Mucosa of stomach (tissue), 1 donor: ENCODE measurements around the gene UBE2L6.

Experiments used
- H3K27me3 ChIP-seq: one replicate; pipeline ENCODE4 v1.7.0; 2013; ENCODE audit warnings: mild to moderate bottlenecking, low read length; ENCODE audit not compliant: control insufficient read depth, insufficient read depth
- H3K36me3 ChIP-seq: one replicate; pipeline ENCODE4 v1.7.0; 2013; ENCODE audit warnings: low read length; ENCODE audit not compliant: control insufficient read depth, insufficient read depth
- H3K4me1 ChIP-seq: one replicate; pipeline ENCODE4 v1.7.0; 2013; ENCODE audit warnings: mild to moderate bottlenecking, low read length; ENCODE audit not compliant: control insufficient read depth, insufficient read depth
- H3K4me3 ChIP-seq: one replicate; pipeline ENCODE4 v1.7.0; 2013; ENCODE audit warnings: low read length
- H3K9ac ChIP-seq: one replicate; pipeline ENCODE4 v1.7.0; 2013; ENCODE audit warnings: mild to moderate bottlenecking, low read length, moderate library complexity
- H3K9me3 ChIP-seq: one replicate; pipeline ENCODE4 v1.7.0; 2013; ENCODE audit warnings: mild to moderate bottlenecking, low read length, moderate library complexity; ENCODE audit not compliant: control insufficient read depth
- donor health status: Pancreatic carcinoma.

Gene UBE2L6

GRCh38 chr11:57567515-57568329 lies at the start of gene UBE2L6:
Gene UBE2L6, minus strand, starts transcription at chr11:57567672. Its CDS starts 61 bp downstream, at chr11:57567611.
- no peaks in the 10 kb centered on the region for H3K36me3 ChIP-seq
- H3K27me3 ChIP-seq = no peaks in the 10 kb centered on the region
- H3K4me1 ChIP-seq = peaks cover 16% of the 10 kb centered on the region
- no peaks in the 10 kb centered on the region for H3K9me3 ChIP-seq
- H3K4me3 ChIP-seq = peak within 1 kb of the TSS; percentile 82
- H3K9ac ChIP-seq = peak within 1 kb of the TSS; percentile 76

- no peaks in the 10 kb centered on the region for H3K36me3 ChIP-seq
Measured at GRCh38 chr11:57616595-57616994, 49.1 kb upstream of the UBE2L6 start.

GRCh38 chr11:57615308-57615707 lies 47.8 kb upstream of the UBE2L6 start:
- Histone ChIP-seq H3K4me1 (no peaks in the 10 kb centered on the region), H3K36me3 (no peaks in the 10 kb centered on the region), H3K4me3 (no peak overlapping the region), H3K9ac (no peak overlapping the region), H3K27me3 (no peaks in the 10 kb centered on the region), H3K9me3 (peaks cover 4% of the 10 kb centered on the region)

More at GRCh38 chr11:57616595-57616994, 49.1 kb upstream of the UBE2L6 start:
- Histone ChIP-seq H3K9ac (no peak overlapping the region), H3K27me3 (no peaks in the 10 kb centered on the region), H3K4me1 (no peaks in the 10 kb centered on the region), H3K4me3 (no peak overlapping the region), H3K9me3 (peaks cover 4% of the 10 kb centered on the region)

GRCh38 chr11:57614234-57614772 lies 46.8 kb upstream of the UBE2L6 start:
- Histone ChIP-seq H3K4me3 (no peak overlapping the region), H3K36me3 (no peaks in the 10 kb centered on the region), H3K27me3 (no peaks in the 10 kb centered on the region), H3K4me1 (no peaks in the 10 kb centered on the region), H3K9ac (no peak overlapping the region), H3K9me3 (peaks cover 2% of the 10 kb centered on the region)

GRCh38 chr11:57610170-57610569 lies 42.7 kb upstream of the UBE2L6 start:
- Histone ChIP-seq H3K9ac (no peak overlapping the region), H3K36me3 (no peaks in the 10 kb centered on the region), H3K4me3 (no peak overlapping the region), H3K9me3 (no peaks in the 10 kb centered on the region), H3K4me1 (no peaks in the 10 kb centered on the region), H3K27me3 (no peaks in the 10 kb centered on the region)

GRCh38 chr11:57605028-57605420 lies 37.6 kb upstream of the UBE2L6 start:
- H3K27me3 ChIP-seq = no peaks in the 10 kb centered on the region
- H3K9me3 ChIP-seq = no peaks in the 10 kb centered on the region
- H3K4me1 ChIP-seq = no peaks in the 10 kb centered on the region
- H3K9ac ChIP-seq = no peak overlapping the region
- no peak overlapping the region for H3K4me3 ChIP-seq
- H3K36me3 ChIP-seq = no peaks in the 10 kb centered on the region

GRCh38 chr11:57604296-57605027 lies 37.0 kb upstream of the UBE2L6 start:
- no peaks in the 10 kb centered on the region for H3K9me3 ChIP-seq
- no peak overlapping the region for H3K9ac ChIP-seq
- H3K27me3 ChIP-seq = no peaks in the 10 kb centered on the region
- no peaks in the 10 kb centered on the region for H3K4me1 ChIP-seq
- no peak overlapping the region for H3K4me3 ChIP-seq
- H3K36me3 ChIP-seq = no peaks in the 10 kb centered on the region

GRCh38 chr11:57601297-57601696 lies 33.8 kb upstream of the UBE2L6 start:
- peaks cover 7% of the 10 kb centered on the region for H3K27me3 ChIP-seq
- H3K4me3 ChIP-seq = no peak overlapping the region
- no peak overlapping the region for H3K9ac ChIP-seq
- H3K36me3 ChIP-seq = no peaks in the 10 kb centered on the region
- no peaks in the 10 kb centered on the region for H3K9me3 ChIP-seq
- H3K4me1 ChIP-seq = no peaks in the 10 kb centered on the region

- no peak overlapping the region for H3K9ac ChIP-seq
- H3K36me3 ChIP-seq = no peaks in the 10 kb centered on the region
- no peak overlapping the region for H3K4me3 ChIP-seq
- no peaks in the 10 kb centered on the region for H3K4me1 ChIP-seq
- H3K9me3 ChIP-seq = no peaks in the 10 kb centered on the region
- H3K27me3 ChIP-seq = peaks cover 7% of the 10 kb centered on the region
Measured at GRCh38 chr11:57599381-57599780, 31.9 kb upstream of the UBE2L6 start.

- H3K9ac ChIP-seq = no peak overlapping the region
Measured at GRCh38 chr11:57598831-57599155, 31.3 kb upstream of the UBE2L6 start.

GRCh38 chr11:57597916-57598830 lies 30.7 kb upstream of the UBE2L6 start:
- Histone ChIP-seq H3K9me3 (no peaks in the 10 kb centered on the region), H3K27me3 (peaks cover 7% of the 10 kb centered on the region), H3K4me3 (no peak overlapping the region), H3K36me3 (no peaks in the 10 kb centered on the region), H3K4me1 (no peaks in the 10 kb centered on the region), H3K9ac (peak overlapping the region; percentile 50)

More at GRCh38 chr11:57598831-57599155, 31.3 kb upstream of the UBE2L6 start:
- no peaks in the 10 kb centered on the region for H3K9me3 ChIP-seq
- peaks cover 7% of the 10 kb centered on the region for H3K27me3 ChIP-seq
- H3K4me1 ChIP-seq = no peaks in the 10 kb centered on the region
- no peaks in the 10 kb centered on the region for H3K36me3 ChIP-seq
- no peak overlapping the region for H3K4me3 ChIP-seq
